ENCODE results near the gene RANBP17. TPM values are rescaled to one million over a fixed set of nuclear protein-coding genes. Genes with fewer than 3 reads are reported as not detected.

The RANBP17 gene
- total and polyA plus RNA-seq, 2 donors from 2014 or later: 2.0 to 15.4 TPM

GRCh38 chr5:171143171-171143570 lies 281.4 kb downstream of the RANBP17 start:
- intact Hi-C loops (cut with DNase I): no loop called here

GRCh38 chr5:171143926-171144325 lies 282.1 kb downstream of the RANBP17 start:
- Histone ChIP-seq H3K27me3 (ENCODE audit: control insufficient read depth, insufficient read depth, low read length) (no peaks in the 10 kb centered on the region), H3K27ac (ENCODE audit: low read depth in 2 of 2, low read length in 2 of 2) (no peak overlapping the region), H3K4me3 (ENCODE audit: low read length in 3 of 3) (no peak overlapping the region), H3K9me3 (ENCODE audit: control insufficient read depth in 2 of 3, insufficient read depth in 1 of 3, low read length in 3 of 3) (no peaks in the 10 kb centered on the region), H3K4me1 (ENCODE audit: control insufficient read depth in 2 of 3, insufficient read depth in 2 of 3, low read depth in 1 of 3, low read length in 3 of 3) (no peaks in the 10 kb centered on the region), H3K36me3 (ENCODE audit: control insufficient read depth in 2 of 3, insufficient read depth in 3 of 3, low read length in 3 of 3) (no peaks in the 10 kb centered on the region), H3K9ac (ENCODE audit: low read length in 3 of 3) (no peak overlapping the region)
- intact Hi-C loops (cut with DNase I): no loop called here
- FAIRE-seq (no peak), DNase-seq (no peak)
- TF ChIP-seq, protein P1, sequence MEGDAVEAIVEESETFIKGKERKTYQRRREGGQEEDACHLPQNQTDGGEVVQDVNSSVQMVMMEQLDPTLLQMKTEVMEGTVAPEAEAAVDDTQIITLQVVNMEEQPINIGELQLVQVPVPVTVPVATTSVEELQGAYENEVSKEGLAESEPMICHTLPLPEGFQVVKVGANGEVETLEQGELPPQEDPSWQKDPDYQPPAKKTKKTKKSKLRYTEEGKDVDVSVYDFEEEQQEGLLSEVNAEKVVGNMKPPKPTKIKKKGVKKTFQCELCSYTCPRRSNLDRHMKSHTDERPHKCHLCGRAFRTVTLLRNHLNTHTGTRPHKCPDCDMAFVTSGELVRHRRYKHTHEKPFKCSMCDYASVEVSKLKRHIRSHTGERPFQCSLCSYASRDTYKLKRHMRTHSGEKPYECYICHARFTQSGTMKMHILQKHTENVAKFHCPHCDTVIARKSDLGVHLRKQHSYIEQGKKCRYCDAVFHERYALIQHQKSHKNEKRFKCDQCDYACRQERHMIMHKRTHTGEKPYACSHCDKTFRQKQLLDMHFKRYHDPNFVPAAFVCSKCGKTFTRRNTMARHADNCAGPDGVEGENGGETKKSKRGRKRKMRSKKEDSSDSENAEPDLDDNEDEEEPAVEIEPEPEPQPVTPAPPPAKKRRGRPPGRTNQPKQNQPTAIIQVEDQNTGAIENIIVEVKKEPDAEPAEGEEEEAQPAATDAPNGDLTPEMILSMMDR (IDR thresholded peaks at IDR 0.05; ENCODE audit: borderline replicate concordance, extremely low read depth, insufficient read depth): no peak

More at GRCh38 chr5:171143171-171143570, 281.4 kb downstream of the RANBP17 start:
- no peaks in the 10 kb centered on the region for H3K36me3 ChIP-seq (ENCODE audit: control insufficient read depth in 2 of 3, insufficient read depth in 3 of 3, low read length in 3 of 3)
- H3K4me1 ChIP-seq (ENCODE audit: control insufficient read depth in 2 of 3, insufficient read depth in 2 of 3, low read depth in 1 of 3, low read length in 3 of 3): no peaks in the 10 kb centered on the region
- no peak for DNase-seq
- H3K27me3 ChIP-seq (ENCODE audit: control insufficient read depth, insufficient read depth, low read length): no peaks in the 10 kb centered on the region
- no peak overlapping the region for H3K4me3 ChIP-seq (ENCODE audit: low read length in 3 of 3)
- no peak overlapping the region for H3K9ac ChIP-seq (ENCODE audit: low read length in 3 of 3)
- FAIRE-seq: no peak
- no peak overlapping the region for H3K27ac ChIP-seq (ENCODE audit: low read depth in 2 of 2, low read length in 2 of 2)
- TF ChIP-seq, protein P1 (IDR thresholded peaks at IDR 0.05; ENCODE audit: borderline replicate concordance, extremely low read depth, insufficient read depth): no peak
- H3K9me3 ChIP-seq (ENCODE audit: control insufficient read depth in 2 of 3, insufficient read depth in 1 of 3, low read length in 3 of 3): no peaks in the 10 kb centered on the region

DNA sequence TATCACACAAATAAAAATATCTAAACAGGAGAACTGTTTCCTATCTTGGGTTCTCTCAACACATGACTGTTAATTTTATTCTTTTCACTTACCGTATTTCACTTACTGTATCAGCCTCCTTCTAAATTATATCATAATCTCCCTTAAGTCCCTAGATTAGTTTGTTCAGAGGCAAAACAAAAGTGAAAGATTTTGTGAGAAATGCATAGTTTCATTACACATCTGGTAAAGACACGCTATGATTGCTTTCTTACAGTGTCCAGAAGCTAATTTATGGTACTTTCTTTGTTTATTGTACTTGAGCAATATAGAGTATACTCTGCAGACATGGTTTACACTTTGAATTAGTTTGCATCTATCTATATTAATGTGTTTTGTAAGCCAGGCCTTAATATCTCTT lies 287.5 kb downstream of the RANBP17 start:
- H3K4me1 ChIP-seq (ENCODE audit: control insufficient read depth in 2 of 3, insufficient read depth in 2 of 3, low read depth in 1 of 3, low read length in 3 of 3): no peaks in the 10 kb centered on the region

More for the DNA sequence above, 287.5 kb downstream of the RANBP17 start:
- TF ChIP-seq, protein P1 (IDR thresholded peaks at IDR 0.05; ENCODE audit: borderline replicate concordance, extremely low read depth, insufficient read depth): no peak
- no peaks in the 10 kb centered on the region for H3K27me3 ChIP-seq (ENCODE audit: control insufficient read depth, insufficient read depth, low read length)
- intact Hi-C loops (cut with DNase I): no loop called here
- FAIRE-seq (no peak), DNase-seq (no peak)
- H3K27ac ChIP-seq (ENCODE audit: low read depth in 2 of 2, low read length in 2 of 2): no peak overlapping the region
- H3K9me3 ChIP-seq (ENCODE audit: control insufficient read depth in 2 of 3, insufficient read depth in 1 of 3, low read length in 3 of 3): no peaks in the 10 kb centered on the region
- no peaks in the 10 kb centered on the region for H3K36me3 ChIP-seq (ENCODE audit: control insufficient read depth in 2 of 3, insufficient read depth in 3 of 3, low read length in 3 of 3)
- no peak overlapping the region for H3K9ac ChIP-seq (ENCODE audit: low read length in 3 of 3)
- no peak overlapping the region for H3K4me3 ChIP-seq (ENCODE audit: low read length in 3 of 3)
